K562 (cell line): ENCODE measurements around the gene HSPB3. TPM values are rescaled to one million over a fixed set of nuclear protein-coding genes. Genes with fewer than 3 reads are reported as not detected.

Source experiments
- ATAC-seq: fragments of 200-7000 bp; cut with Tn5 transposase; 3 replicates; pipeline ENCODE4 v1.9.1; 2020; ENCODE audit warnings: moderate library complexity
- BruUV-seq: library from RNA; stranded (reverse); fragments of 400-500 nt; replicated peaks from 2 replicates; lab custom pipeline; 2021; lab: Mats Ljungman, UMichigan
- CTCF ChIA-PET: fragments of 300-600 bp; formaldehyde crosslinking; extraction: SDS; loops from one replicate; lab custom pipeline; 2021; ENCODE audit warnings: low intra/inter-chr PET ratio; lab: Yijun Ruan, JAX
- POLR2A ChIA-PET: fragments of 300-600, 350-650 bp; sonication (Branson Sonifier 250); formaldehyde crosslinking; extraction: SDS; loops from one replicate; lab custom pipeline; 2021; ENCODE audit warnings: antibody characterized with exemption, inconsistent platforms; lab: Yijun Ruan, JAX
- DNase-seq, 4 experiments: peaks; one replicate each; pipeline versions ENCODE4 v3.0.0 to v3.0.0-alpha.2; 2011 to 2018; ENCODE audit warnings: low spot score in 3 of 4, mixed read lengths in 3 of 4; ENCODE audit errors: extremely low read depth in 1 of 4
- FAIRE-seq: peaks from 2 replicates; lab custom pipeline; 2011; peaks lifted over from hg19 to GRCh38; lab: Jason Lieb, UNC
- H2AFZ ChIP-seq: 2 replicates; pipeline ENCODE4 v1.6.0; 2011; ENCODE audit warnings: low read depth, low read length, control low read depth, inconsistent platforms
- H3K27ac ChIP-seq: fragments of 200-600 bp; 3 replicates; pipeline ENCODE4 v1.8.0; 2011; ENCODE audit warnings: low read depth, mild to moderate bottlenecking, control low read depth, inconsistent platforms, low read length, moderate library complexity, mixed read lengths; ENCODE audit errors: extremely low read depth
- H3K27me3 ChIP-seq, 2 experiments: fragments of 300-600 bp in 1 of 2; 2 replicates in 1 of 2; 3 replicates in 1 of 2; pipeline versions ENCODE4 v1.6.0 to v1.8.0; 2011; ENCODE audit warnings: inconsistent platforms in 2 of 2, low read length in 2 of 2, mild to moderate bottlenecking in 1 of 2, mixed read lengths in 1 of 2, moderate library complexity in 1 of 2; ENCODE audit not compliant: control insufficient read depth in 2 of 2, insufficient read depth in 2 of 2
- H3K36me3 ChIP-seq: fragments of 300-600 bp; 3 replicates; pipeline ENCODE4 v1.8.0; 2011; ENCODE audit warnings: mild to moderate bottlenecking, low read length, inconsistent platforms; ENCODE audit not compliant: control insufficient read depth, insufficient read depth
- H3K4me1 ChIP-seq, 2 experiments: fragments of 200-600 bp in 1 of 2; replicated peaks in 1 of 2; 2 replicates in 1 of 2; 3 replicates in 1 of 2; pipeline versions ENCODE4 v1.5.1 to v1.8.0; 2011; ENCODE audit warnings: inconsistent platforms in 2 of 2, low read length in 2 of 2, mild to moderate bottlenecking in 1 of 2, mixed read lengths in 1 of 2, moderate library complexity in 1 of 2; ENCODE audit not compliant: control insufficient read depth in 2 of 2, insufficient read depth in 2 of 2
- H3K4me2 ChIP-seq: 2 replicates; pipeline ENCODE4 v1.6.1; 2011; ENCODE audit warnings: low read length, control low read depth, inconsistent platforms, mixed read lengths; ENCODE audit not compliant: insufficient read depth
- H3K4me3 ChIP-seq: fragments of 200-600 bp; sonication (generic), shearing (Covaris generic); 2 replicates; pipeline ENCODE4 v1.5.1; 2016; ENCODE audit warnings: control low read depth, inconsistent platforms
- H3K79me2 ChIP-seq: fragments of 200-600 bp; 3 replicates; pipeline ENCODE4 v1.8.0; 2011; ENCODE audit warnings: low read length, inconsistent platforms; ENCODE audit not compliant: control insufficient read depth, insufficient read depth
- H3K9ac ChIP-seq, 2 experiments: 2 replicates each; pipeline versions ENCODE4 v1.6.0 to v1.6.1; 2011; ENCODE audit warnings: low read depth in 2 of 2, low read length in 2 of 2, control low read depth in 1 of 2, inconsistent platforms in 1 of 2, mild to moderate bottlenecking in 1 of 2, mixed read lengths in 1 of 2; ENCODE audit not compliant: insufficient read depth in 1 of 2
- H3K9me1 ChIP-seq: one replicate; pipeline ENCODE4 v1.6.0; 2011; ENCODE audit warnings: inconsistent platforms, mild to moderate bottlenecking, low read length, moderate library complexity; ENCODE audit not compliant: control insufficient read depth, insufficient read depth
- H3K9me3 ChIP-seq: replicated peaks from 2 replicates; pipeline ENCODE4 v1.5.1; 2011; ENCODE audit warnings: low read depth, low read length, inconsistent platforms; ENCODE audit not compliant: control insufficient read depth, insufficient read depth
- H4K20me1 ChIP-seq: replicated peaks from 2 replicates; pipeline ENCODE4 v1.6.1; 2011; ENCODE audit warnings: low read length, inconsistent platforms, mixed read lengths; ENCODE audit not compliant: control insufficient read depth, insufficient read depth
- CCAR2 ChIP-seq: fragments of 200-400 bp; formaldehyde crosslinking; IDR thresholded peaks from 2 replicates; pipeline ENCODE4 v1.6.1; 2017; ENCODE audit warnings: mild to moderate bottlenecking, low read depth, low read length
- CREB3 ChIP-seq: fragments of 450-650 bp; conservative IDR thresholded peaks from 2 replicates; pipeline ENCODE4 v1.6.1; 2016; ENCODE audit warnings: missing genetic modification characterization, low read depth, mild to moderate bottlenecking, missing compliant biosample characterization, moderate library complexity
- CREBBP ChIP-seq: IDR thresholded peaks from one replicate; pipeline ENCODE4 v1.6.1; 2012; ENCODE audit warnings: low read depth, mild to moderate bottlenecking, control low read depth, inconsistent platforms, low read length
- MYBL2 ChIP-seq, 2 experiments: fragments of 450-650 bp in 1 of 2; sonication (generic) in 1 of 2; formaldehyde crosslinking in 1 of 2; IDR thresholded peaks; 2 replicates each; pipeline versions ENCODE4 v1.6.1 to v1.8.1; 2017 to 2022; ENCODE audit warnings: borderline replicate concordance in 1 of 2, inconsistent platforms in 1 of 2, low read depth in 1 of 2, mild to moderate bottlenecking in 1 of 2, missing genetic modification reagents in 1 of 2, moderate library complexity in 1 of 2
- NCOR1 ChIP-seq: fragments of 450-650 bp; IDR thresholded peaks from 2 replicates; pipeline ENCODE4 v1.6.1; 2016; ENCODE audit warnings: mild to moderate bottlenecking, moderate library complexity
- SMARCA4 ChIP-seq: fragments of 450-650 bp; IDR thresholded peaks from 2 replicates; pipeline ENCODE4 v1.6.1; 2016
- STAT5B ChIP-seq: fragments of 250-450 bp; sonication (Bioruptor Pico); IDR thresholded peaks from 2 replicates; pipeline ENCODE4 v1.8.0; 2021; ENCODE audit warnings: mild to moderate bottlenecking, inconsistent platforms
- ZBTB12 ChIP-seq: fragments of 250-450 bp; sonication (Bioruptor Pico); IDR thresholded peaks from 2 replicates; pipeline ENCODE4 v1.4.0; 2020
- ZBTB43 ChIP-seq: sonication (generic); formaldehyde crosslinking; IDR thresholded peaks from 2 replicates; pipeline ENCODE4 v1.8.0; 2023; ENCODE audit warnings: mild to moderate bottlenecking, missing genetic modification reagents
- ZNF174 ChIP-seq: fragments of 250-450 bp; sonication (Bioruptor Pico); IDR thresholded peaks from 2 replicates; pipeline ENCODE4 v1.4.0; 2020; ENCODE audit warnings: mild to moderate bottlenecking
- WGBS: fragments of 100-300 bp; shearing (Covaris generic); methylation state at CpG from one replicate; pipeline ENCODE4 v1.1.6; 2016; ENCODE audit warnings: low coverage, mixed read lengths; ENCODE audit not compliant: insufficient coverage; ENCODE audit errors: missing lambda C conversion rate; 5-methylcytosine and 5-hydroxymethylcytosine counted together
- in situ Hi-C: fragments of 300-500 bp; cut with MboI; formaldehyde crosslinking; loops from 4 replicates; pipeline ENCODE4 v1.15.0; 2018; ENCODE audit warnings: inconsistent platforms, mixed read lengths
- intact Hi-C: fragments of 100-400 bp; cut with micrococcal nuclease; formaldehyde crosslinking; loops from 2 replicates; pipeline ENCODE4 v1.14.2; 2022
- polyA plus RNA-seq, 8 experiments: library from polyadenylated mRNA; depleted of rRNA in 4 of 8; stranded (reverse) in 5 of 8; unstranded in 3 of 8; fragments of >200 nt; fragmentation: Nextera tagmentation in 2 of 8; fragmentation: Illumina TruSeq in 1 of 8; extraction: Ambion mirVana in 2 of 8; extraction: Trizol in 1 of 8; gene quantifications; 2 replicates each; pipeline versions ENCODE4 v1.2.1 to v1.2.3, GENCODE V29; 2011 to 2014; ENCODE audit warnings: inconsistent platforms in 1 of 8, missing spikeins in 1 of 8
- total RNA-seq, 7 experiments: library from RNA; depleted of rRNA in 6 of 7; stranded (reverse); fragments of >200 nt in 6 of 7; fragmentation: Illumina TruSeq in 2 of 7; extraction: Trizol in 2 of 7; gene quantifications; 2 replicates each; pipeline versions ENCODE4 v1.2.1 to v1.2.3, GENCODE V29; 2011 to 2021; ENCODE audit warnings: low replicate concordance in 1 of 7

Gene HSPB3
- total and polyA plus RNA-seq, 9 of the 15 experiments (the other 6 are each of a cell fraction or from before 2014, with no cell fraction given): 2.4 to 6.3 (median 3.4) TPM

GRCh38 chr5:54471398-54471797 lies 15.9 kb downstream of the HSPB3 start (continued):
- 0 out of 2 replicates have a peak, but pooled peaks have one; percentile 50 for TF ChIP-seq CREB3 (tag)
- peak; percentile 32; the same call in 1 of the 2 replicates for TF ChIP-seq SMARCA4
- no peak for TF ChIP-seq STAT5B (CRISPR knock-in tag)
- TF ChIP-seq CCAR2: no peak
- no peak; the same call in 1 of the 2 replicates for TF ChIP-seq NCOR1
- TF ChIP-seq ZBTB12 (CRISPR knock-in tag): no peak
- TF ChIP-seq ZBTB43: no peak
- TF ChIP-seq, all 486 proteins: peak for 9

- no peak for TF ChIP-seq MYBL2 (IDR thresholded peaks at IDR 0.05; ENCODE audit: low read depth)
- TF ChIP-seq MYBL2 (CRISPR knock-in tag; IDR thresholded peaks at IDR 0.05; ENCODE audit: borderline replicate concordance): no peak
- no peak for TF ChIP-seq CREBBP
- no peak for TF ChIP-seq ZNF174 (CRISPR knock-in tag)
- H3K9me1 ChIP-seq: no peaks in the 10 kb centered on the region
- in situ Hi-C loops: loop anchor here (25.0 kb wide), 1 partner anchor 1039 kb away; no protein-coding TSS in a partner anchor
- H3K27me3 ChIP-seq: no peaks in the 10 kb centered on the region
- no peaks in the 10 kb centered on the region; a peak in 3 of 5 replicates for H3K4me1 ChIP-seq
- H3K9ac ChIP-seq: no peak overlapping the region
- no peaks in the 10 kb centered on the region for H3K79me2 ChIP-seq
- no peak overlapping the region for H3K4me3 ChIP-seq
- no peak overlapping the region for H3K27ac ChIP-seq
- no peak for DNase-seq
- no peaks in the 10 kb centered on the region for H3K9me3 ChIP-seq
- ChIA-PET POLR2A (no interaction called here), CTCF (no interaction called here)
- H4K20me1 ChIP-seq: no peaks in the 10 kb centered on the region
- no peak overlapping the region for H3K4me2 ChIP-seq
- H2AFZ ChIP-seq: no peak overlapping the region
- no peak for FAIRE-seq
- BruUV-seq: no TSS peak
- no peaks in the 10 kb centered on the region for H3K36me3 ChIP-seq
- intact Hi-C loops: no loop called here
- ATAC-seq: no peak
- 26% methylated on average over 2 of the region's 2 CpGs for WGBS
Measured at GRCh38 chr5:54476682-54477081, 21.2 kb downstream of the HSPB3 start.
